ENCODE results near the gene DTX3.
"Not testable (repeated sequence)": the region's sequence is repeated elsewhere in the genome, so short reads cannot be mapped to it uniquely, and the experiment has no call there.

Gene DTX3

DNA sequence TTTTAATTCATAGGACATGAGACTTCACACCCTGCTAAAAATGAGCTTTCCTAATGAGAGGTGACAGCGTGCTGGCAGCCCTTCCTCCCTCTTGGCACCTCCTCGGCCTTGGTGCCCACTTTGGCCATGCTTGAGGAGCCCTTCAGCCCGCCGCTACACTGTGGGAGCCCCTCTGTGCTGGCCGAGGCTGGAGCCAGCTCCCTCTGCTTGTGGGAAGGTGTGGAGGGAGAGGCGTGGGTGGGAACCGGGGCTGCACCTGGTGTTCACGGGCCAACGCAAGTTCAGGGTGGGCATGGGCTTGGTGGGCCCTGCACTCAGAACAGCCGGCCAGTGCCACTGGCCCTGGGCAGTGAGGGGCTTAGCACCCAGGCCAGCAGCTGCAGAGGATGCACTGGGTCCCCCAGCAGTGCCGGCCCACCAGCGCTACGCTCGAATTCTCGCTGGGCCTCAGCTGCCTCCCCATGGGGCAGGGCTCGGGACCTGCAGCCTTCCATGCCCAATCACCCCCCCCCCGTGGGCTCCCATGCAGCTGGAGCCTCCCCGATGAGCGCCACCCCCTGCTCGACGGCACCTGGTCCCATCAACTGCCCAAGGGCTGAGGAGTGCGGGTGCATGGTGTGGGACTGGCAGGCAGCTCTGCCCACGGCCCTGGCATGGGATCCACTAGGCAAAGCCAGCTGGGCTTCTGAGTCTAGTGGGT lies 51.1 kb downstream of the DTX3 start:
- no peak for TF ChIP-seq CTCF (conservative IDR thresholded peaks at IDR 0.05; ENCODE audit: low read depth, low read length)
- H3K4me3 ChIP-seq (ENCODE audit: low read depth, low read length): no peak overlapping the region
- DNase-seq (ENCODE audit: low read depth): no peak

DNA sequence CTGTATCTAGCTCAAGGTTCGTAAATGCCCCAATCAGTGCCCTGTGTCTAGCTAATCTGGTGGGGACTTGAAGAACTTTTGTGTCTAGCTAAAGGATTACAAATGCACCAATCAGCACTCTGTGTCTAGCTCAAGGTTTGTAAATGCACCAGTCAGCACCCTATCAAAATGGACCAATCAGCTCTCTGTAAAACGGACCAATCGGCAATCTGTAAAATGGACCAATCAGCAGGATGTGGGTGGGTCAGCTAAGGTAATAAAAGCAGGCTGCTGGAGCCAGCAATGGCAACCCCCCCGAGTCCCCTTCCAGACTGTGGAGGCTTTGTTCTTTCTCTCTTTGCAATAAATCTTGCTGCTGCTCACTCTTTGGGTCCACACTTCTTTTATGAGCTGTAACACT lies 51.8 kb downstream of the DTX3 start:
- not testable (repeated sequence) for DNase-seq (ENCODE audit: low read depth); H3K4me3 ChIP-seq (ENCODE audit: low read depth, low read length)

GRCh38 chr12:57657744-57658143 lies 53.1 kb downstream of the DTX3 start:
- no peak overlapping the region for H3K4me3 ChIP-seq (ENCODE audit: low read depth, low read length)
- no peak for TF ChIP-seq CTCF (conservative IDR thresholded peaks at IDR 0.05; ENCODE audit: low read depth, low read length)
- DNase-seq (ENCODE audit: low read depth): peak; percentile 68

- H3K4me3 ChIP-seq (ENCODE audit: low read depth, low read length): no peak overlapping the region
- TF ChIP-seq CTCF (conservative IDR thresholded peaks at IDR 0.05; ENCODE audit: low read depth, low read length): no peak
- no peak for DNase-seq (ENCODE audit: low read depth)
Observed at GRCh38 chr12:57658890-57659289, 54.3 kb downstream of the DTX3 start.

Measured in choroid plexus epithelial cell (primary cell).